Muscle of arm (tissue), 14 donors: Measurements from ENCODE around the gene ADTRP. TPM values are rescaled to one million over a fixed set of nuclear protein-coding genes. Genes with fewer than 3 reads are reported as not detected.

Experiments used
- DNase-seq: peaks from one replicate; pipeline ENCODE4 v3.0.0-alpha.2; 2013
- long read RNA-seq, 11 donors: transcript quantifications; one replicate each; lab custom pipeline, GENCODE V29; 2026
- polyA plus RNA-seq, 12 donors: library from polyadenylated mRNA; unstranded; fragments of 120-200 nt; gene quantifications; one replicate each; pipeline ENCODE4 v1.2.1, GENCODE V29; 2013; ENCODE audit not compliant: insufficient read length in 12 of 12

ADTRP gene, protein sequence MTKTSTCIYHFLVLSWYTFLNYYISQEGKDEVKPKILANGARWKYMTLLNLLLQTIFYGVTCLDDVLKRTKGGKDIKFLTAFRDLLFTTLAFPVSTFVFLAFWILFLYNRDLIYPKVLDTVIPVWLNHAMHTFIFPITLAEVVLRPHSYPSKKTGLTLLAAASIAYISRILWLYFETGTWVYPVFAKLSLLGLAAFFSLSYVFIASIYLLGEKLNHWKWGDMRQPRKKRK
- 1 to 10 TPM in 3 of 12 donors, under 1 TPM in 6, not detected in 3; 0.46 to 6.3 (median 0.70) TPM for polyA plus RNA-seq
- long read RNA-seq, donor 1 = 0 reads
- long read RNA-seq, donor 2 = 0 reads
- long read RNA-seq, donor 3 = 0 reads
- long read RNA-seq, donor 4 = 0 reads
- long read RNA-seq, donor 5 = 0 reads
- long read RNA-seq, donor 6 = 0 reads
- long read RNA-seq, donor 7 = 0 reads
- long read RNA-seq, donor 8 = 0 reads
- long read RNA-seq, donor 9 = 0 reads
- long read RNA-seq, donor 10 = 0 reads
- long read RNA-seq, donor 11 = 0 reads

DNA sequence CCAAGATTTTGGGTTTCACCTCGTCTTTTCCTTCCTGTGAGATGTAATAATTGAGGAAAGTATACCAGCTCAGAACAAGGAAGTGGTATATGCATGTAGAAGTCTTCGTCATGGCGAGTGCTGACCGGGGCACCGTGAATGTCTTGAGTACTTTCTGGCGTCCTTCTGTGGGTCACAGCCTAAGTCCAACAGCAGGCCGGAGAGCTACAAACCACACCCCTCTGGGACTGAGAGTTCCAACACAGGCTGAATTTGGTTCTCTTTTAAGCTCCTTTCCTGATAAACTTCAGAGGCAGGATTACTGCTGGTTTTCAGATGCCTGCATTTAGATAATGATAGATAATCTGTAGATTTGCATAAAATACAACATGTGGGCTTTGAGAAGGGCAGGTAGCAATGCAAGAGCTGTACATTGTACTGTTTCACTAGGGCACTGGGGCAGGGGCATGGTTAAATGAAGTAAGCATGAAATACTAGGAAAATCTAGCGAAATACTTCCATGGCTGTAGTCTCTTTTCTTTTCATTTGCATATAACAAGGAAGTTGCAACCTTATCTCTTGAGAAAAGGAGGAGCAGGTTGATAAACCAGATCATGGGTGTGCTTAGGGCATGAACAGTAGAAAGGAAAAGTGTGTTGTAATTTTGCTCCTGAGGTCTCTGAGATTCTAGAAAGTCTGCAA lies at the start of gene ADTRP:
Gene ADTRP, minus strand, starts transcription at position 156 of the 681 bp plus-strand sequence. Its CDS starts 44 bp downstream, at position 112.
- no peak for DNase-seq

- DNase-seq = no peak
Observed at GRCh38 chr6:11826779-11827178, 48.2 kb upstream of the ADTRP start.

DNA sequence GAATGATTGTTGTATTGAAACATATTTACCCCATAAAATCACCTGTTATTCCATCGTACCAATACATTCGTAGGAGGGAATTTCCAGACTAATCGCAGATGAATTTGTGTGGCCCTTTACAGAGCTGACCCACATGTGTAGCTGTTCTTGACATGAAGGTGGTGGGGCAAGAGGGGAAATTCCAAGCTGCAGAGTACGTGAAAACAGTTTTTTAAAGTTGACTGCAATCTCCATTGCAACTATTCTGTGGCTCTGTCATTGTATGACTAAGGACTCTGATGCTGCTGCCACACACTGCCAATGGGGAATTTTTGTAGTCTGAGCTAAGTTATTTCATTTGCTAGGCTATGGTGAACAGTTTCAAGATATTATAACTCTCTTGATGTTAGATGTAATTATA lies 46.4 kb upstream of the ADTRP start:
- DNase-seq = no peak

DNA sequence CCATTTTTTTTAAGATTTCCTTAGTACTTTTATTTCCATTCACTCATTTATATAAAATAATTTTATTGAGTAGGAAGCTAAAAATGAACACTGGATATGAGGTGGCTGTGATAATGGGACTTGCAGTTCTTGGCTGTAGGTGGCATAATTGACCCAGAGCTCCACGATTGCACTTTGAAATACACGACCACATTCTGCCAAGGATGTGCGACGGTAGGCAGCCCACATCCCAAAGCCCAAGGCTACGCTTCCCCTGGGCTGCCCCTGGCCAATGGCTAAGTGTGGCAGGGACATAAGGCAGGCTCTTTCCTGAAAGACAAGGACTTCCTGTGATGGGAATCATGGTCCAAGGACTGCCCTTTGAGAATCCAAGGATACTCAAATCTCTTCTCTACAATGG lies 43.7 kb upstream of the ADTRP start:
- no peak for DNase-seq

- no peak for DNase-seq
Observed at GRCh38 chr6:11821781-11822180, 43.2 kb upstream of the ADTRP start.

DNA sequence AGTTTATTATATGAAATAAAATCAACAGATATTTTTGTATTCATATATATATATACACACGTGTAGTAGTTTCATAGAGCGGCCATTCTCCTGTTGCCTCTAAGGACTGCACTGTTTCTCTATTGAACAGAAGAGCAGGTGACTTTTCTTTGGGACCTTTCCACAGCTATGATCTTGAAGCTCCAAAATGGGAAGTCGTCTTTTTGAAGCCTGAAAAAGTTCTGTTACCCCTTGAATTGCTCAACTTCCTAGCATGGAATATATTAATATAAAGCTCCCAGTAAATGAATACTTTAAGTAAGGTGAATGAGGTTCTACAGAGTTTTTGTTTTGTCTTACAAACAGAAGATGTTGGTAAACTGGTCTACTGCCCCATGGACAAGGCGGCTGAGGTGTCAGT lies 42.2 kb upstream of the ADTRP start:
- no peak for DNase-seq

DNA sequence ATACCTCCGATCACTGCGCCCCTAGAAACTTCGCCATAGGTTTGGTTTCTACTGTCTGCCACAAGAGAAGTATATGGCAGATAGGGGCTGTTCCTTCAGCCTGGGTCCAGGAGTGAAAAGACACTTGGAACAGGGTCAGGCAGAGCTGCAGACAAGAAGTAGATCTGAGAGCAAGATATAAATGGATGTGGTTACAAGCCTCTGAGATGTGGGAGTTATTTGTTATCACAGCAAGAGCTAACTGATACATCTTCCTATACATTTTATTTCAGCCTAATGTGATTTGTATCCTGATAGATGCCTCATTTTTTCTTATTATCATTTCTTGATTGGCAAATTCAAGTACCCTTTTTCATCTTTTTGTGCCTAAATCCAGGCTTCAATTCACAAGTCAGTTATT lies 40.9 kb upstream of the ADTRP start:
- DNase-seq = no peak

DNA sequence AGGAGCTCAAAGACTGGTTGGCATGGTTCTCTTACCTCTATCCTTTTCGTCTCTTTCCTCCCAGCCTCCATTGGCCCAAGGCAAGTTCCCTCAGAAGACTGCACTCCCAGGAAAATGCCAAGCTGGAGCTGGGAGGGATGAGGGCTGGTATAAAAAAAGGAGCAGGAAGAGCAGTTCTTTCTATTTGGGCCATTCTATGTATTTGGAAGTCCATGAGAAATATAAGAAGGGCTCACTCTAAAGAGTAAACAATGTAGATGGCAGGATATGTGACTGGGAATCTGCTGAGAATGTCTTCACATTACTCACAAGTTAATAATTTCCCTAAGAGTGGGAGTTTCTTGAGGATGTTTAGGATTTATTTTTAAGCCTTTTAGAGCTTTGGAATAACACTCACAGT lies 36.6 kb upstream of the ADTRP start:
- DNase-seq = no peak

GRCh38 chr6:11814819-11815218 lies 36.2 kb upstream of the ADTRP start:
- DNase-seq = no peak

GRCh38 chr6:11814106-11814505 lies 35.5 kb upstream of the ADTRP start:
- no peak for DNase-seq

- no peak for DNase-seq
Observed at GRCh38 chr6:11813606-11814005, 35.0 kb upstream of the ADTRP start.

- DNase-seq = no peak
Observed at GRCh38 chr6:11812951-11813350, 34.3 kb upstream of the ADTRP start.

DNA sequence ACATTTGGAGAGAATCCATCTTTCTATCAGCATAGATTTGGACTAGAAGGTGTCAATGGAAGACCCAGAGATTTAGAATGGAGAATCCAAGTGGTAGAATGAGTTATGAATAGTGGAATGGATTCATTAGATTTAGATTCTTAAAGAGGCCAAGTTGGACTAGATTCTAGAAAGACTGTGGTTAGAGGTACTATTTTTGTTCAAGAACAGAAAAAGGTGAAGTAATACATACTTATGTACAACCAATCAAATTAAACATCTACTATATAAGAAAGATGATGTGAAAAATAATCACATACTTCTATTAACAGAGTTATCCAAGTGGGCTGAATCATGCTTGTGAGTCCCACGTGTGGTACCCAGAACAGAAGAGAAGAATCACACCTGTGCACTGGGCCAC lies 33.8 kb upstream of the ADTRP start:
- DNase-seq = no peak

GRCh38 chr6:11811644-11812264 lies 33.2 kb upstream of the ADTRP start:
- no peak for DNase-seq

- DNase-seq = no peak
Observed at GRCh38 chr6:11810854-11811643, 32.4 kb upstream of the ADTRP start.

DNA sequence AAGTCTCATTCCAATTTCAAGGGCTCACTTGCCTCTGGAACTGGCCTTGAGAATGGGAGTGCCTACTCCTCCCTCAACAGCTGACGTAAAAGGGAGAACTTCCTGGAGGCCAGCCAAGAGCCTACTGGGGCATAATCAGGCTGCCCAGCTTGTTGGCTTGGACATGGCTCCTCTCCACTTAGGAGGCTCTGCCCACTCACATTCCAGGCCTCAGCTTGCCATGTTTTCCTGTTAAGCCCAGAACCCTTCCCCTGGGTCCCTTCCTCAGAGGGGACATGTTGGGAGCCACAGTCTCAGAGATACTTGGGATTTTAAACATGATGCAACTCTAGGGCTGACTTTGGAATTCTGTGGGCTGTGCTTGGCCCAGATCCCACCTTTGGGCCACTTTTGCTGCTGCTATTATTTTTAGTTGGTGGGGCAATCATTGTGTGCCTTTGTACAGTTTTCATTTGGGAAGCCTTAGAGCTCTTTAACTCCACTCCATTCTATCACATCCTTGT lies 31.5 kb upstream of the ADTRP start:
- peak; percentile 20 for DNase-seq

- DNase-seq = no peak
Observed at GRCh38 chr6:11808054-11808453, 29.5 kb upstream of the ADTRP start.

- DNase-seq = no peak
Observed at GRCh38 chr6:11806561-11807317, 28.1 kb upstream of the ADTRP start.

DNA sequence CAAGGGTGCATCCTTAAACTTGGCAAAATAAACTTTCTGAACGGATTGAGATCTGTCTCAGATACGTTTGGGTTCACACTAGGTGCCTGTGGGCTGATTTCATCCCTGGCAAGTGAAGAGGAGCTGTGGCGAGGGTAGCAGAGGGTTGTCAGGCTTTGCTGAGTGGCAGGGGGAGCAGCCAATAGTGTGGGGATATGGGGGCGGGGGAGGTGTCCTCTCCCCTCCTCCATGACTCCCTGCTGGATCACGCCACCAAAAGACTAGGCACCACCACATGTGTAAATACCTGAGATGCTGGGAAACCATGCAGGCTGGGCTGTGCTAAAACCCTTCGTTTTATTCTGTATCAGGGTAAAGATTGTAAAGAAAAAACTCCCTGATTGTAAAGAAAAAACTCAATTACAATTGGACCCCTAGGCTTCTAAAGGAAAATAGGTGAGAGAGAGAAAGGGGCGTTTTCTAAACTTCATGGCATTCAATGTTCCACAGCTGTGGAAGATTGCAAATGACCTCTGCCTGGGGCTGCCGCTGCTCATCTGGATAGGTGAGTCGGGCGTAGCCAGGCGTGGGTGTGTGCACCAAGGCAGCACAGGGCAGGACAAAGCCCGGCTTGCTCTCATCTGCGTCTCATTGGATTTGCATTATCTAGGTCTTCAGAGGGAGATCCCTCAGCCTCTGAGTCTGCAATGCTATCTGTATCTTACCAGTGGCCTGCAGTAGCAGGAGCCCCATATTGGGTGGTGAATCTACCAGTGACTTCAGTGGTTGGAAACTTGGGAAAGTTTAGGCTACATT lies 26.9 kb upstream of the ADTRP start:
- DNase-seq = no peak

DNA sequence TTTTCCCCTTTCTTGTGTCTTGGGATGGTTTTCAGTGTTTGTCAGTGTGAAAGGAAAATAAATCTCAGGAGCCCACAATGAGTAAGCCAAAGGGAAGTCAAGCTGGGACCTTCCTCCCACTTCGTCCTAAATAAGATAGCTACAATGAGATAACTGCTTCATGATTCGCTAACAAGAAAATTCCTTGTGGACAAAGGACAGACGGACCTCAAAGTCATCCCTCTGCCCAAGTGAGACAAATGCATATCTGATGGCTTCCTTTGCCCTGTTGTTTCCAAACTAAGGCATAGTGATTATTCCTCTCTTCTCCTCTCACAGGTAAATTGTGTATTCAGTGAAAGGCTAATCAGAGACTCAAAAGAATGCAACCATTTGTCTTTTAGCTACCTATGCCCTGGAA lies 26.1 kb upstream of the ADTRP start:
- DNase-seq = no peak
